ENCODE data around the gene SCP2.

- no peak for TF ChIP-seq POLR2A (IDR thresholded peaks at IDR 0.05)
- no peak for TF ChIP-seq POLR2AphosphoS5 (IDR thresholded peaks at IDR 0.05)
These were observed 162.6 kb downstream of the SCP2 start for GRCh38 chr1:53089478-53090226.
